ENCODE measurements around the gene TMC1.

The TMC1 gene

GRCh38 chr9:72836790-72837189, 315.4 kb downstream of the TMC1 start:
- no peak for ATAC-seq

DNA sequence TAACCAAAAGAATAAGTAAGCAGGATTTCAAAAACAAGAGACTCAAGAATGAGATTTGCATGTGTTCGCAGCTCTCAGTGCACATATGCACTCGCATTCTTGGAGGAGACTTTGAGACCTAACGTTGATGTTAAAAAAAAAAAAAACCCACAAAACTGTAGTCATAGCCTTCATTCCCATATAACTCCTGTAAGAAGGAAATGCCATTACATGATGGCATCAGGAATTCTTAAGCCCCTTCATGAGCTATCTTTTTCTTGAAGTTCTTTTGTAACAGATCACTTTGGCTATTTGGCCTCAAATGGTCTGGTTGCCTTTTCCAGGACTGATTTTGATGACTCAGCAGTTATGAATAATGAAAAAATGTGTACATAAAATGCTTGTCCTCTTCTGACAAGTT, 317.7 kb downstream of the TMC1 start:
- TF ChIP-seq OSR1 (CRISPR knock-in tag; IDR thresholded peaks at IDR 0.05) (no peak), ESRRG (CRISPR knock-in tag; IDR thresholded peaks at IDR 0.05) (no peak), PATZ1 (CRISPR knock-in tag; IDR thresholded peaks at IDR 0.05; ENCODE audit: borderline replicate concordance) (no peak), ZFP3 (CRISPR knock-in tag; IDR thresholded peaks at IDR 0.05) (no peak), CSDC2 (CRISPR knock-in tag; IDR thresholded peaks at IDR 0.05) (no peak), TCF4 (CRISPR knock-in tag; IDR thresholded peaks at IDR 0.05; ENCODE audit: borderline replicate concordance) (no peak), RARB (CRISPR knock-in tag; IDR thresholded peaks at IDR 0.05) (no peak), ZNF70 (CRISPR knock-in tag; IDR thresholded peaks at IDR 0.05) (no peak), GLIS3 (CRISPR knock-in tag; IDR thresholded peaks at IDR 0.05) (no peak), ARNTL (CRISPR knock-in tag; IDR thresholded peaks at IDR 0.05; ENCODE audit: borderline replicate concordance, low read depth) (no peak), CSRNP3 (CRISPR knock-in tag; IDR thresholded peaks at IDR 0.05) (no peak), PPARA (CRISPR knock-in tag; IDR thresholded peaks at IDR 0.05; ENCODE audit: borderline replicate concordance) (no peak)
- TF ChIP-seq, protein P1, sequence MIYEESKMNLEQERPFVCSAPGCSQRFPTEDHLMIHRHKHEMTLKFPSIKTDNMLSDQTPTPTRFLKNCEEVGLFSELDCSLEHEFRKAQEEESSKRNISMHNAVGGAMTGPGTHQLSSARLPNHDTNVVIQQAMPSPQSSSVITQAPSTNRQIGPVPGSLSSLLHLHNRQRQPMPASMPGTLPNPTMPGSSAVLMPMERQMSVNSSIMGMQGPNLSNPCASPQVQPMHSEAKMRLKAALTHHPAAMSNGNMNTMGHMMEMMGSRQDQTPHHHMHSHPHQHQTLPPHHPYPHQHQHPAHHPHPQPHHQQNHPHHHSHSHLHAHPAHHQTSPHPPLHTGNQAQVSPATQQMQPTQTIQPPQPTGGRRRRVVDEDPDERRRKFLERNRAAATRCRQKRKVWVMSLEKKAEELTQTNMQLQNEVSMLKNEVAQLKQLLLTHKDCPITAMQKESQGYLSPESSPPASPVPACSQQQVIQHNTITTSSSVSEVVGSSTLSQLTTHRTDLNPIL (CRISPR knock-in tag; IDR thresholded peaks at IDR 0.05; ENCODE audit: low read depth) = no peak
- TF ChIP-seq, protein P2, sequence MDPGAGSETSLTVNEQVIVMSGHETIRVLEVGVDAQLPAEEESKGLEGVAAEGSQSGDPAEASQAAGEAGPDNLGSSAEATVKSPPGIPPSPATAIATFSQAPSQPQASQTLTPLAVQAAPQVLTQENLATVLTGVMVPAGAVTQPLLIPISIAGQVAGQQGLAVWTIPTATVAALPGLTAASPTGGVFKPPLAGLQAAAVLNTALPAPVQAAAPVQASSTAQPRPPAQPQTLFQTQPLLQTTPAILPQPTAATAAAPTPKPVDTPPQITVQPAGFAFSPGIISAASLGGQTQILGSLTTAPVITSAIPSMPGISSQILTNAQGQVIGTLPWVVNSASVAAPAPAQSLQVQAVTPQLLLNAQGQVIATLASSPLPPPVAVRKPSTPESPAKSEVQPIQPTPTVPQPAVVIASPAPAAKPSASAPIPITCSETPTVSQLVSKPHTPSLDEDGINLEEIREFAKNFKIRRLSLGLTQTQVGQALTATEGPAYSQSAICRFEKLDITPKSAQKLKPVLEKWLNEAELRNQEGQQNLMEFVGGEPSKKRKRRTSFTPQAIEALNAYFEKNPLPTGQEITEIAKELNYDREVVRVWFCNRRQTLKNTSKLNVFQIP (CRISPR knock-in tag; IDR thresholded peaks at IDR 0.05; ENCODE audit: borderline replicate concordance, low read depth) = no peak
- no peak for ATAC-seq

More at GRCh38 chr9:72836790-72837189, 315.4 kb downstream of the TMC1 start:
- TF ChIP-seq BACH2 (CRISPR knock-in tag; IDR thresholded peaks at IDR 0.05; ENCODE audit: borderline replicate concordance) = no peak
- TF ChIP-seq, protein P3, sequence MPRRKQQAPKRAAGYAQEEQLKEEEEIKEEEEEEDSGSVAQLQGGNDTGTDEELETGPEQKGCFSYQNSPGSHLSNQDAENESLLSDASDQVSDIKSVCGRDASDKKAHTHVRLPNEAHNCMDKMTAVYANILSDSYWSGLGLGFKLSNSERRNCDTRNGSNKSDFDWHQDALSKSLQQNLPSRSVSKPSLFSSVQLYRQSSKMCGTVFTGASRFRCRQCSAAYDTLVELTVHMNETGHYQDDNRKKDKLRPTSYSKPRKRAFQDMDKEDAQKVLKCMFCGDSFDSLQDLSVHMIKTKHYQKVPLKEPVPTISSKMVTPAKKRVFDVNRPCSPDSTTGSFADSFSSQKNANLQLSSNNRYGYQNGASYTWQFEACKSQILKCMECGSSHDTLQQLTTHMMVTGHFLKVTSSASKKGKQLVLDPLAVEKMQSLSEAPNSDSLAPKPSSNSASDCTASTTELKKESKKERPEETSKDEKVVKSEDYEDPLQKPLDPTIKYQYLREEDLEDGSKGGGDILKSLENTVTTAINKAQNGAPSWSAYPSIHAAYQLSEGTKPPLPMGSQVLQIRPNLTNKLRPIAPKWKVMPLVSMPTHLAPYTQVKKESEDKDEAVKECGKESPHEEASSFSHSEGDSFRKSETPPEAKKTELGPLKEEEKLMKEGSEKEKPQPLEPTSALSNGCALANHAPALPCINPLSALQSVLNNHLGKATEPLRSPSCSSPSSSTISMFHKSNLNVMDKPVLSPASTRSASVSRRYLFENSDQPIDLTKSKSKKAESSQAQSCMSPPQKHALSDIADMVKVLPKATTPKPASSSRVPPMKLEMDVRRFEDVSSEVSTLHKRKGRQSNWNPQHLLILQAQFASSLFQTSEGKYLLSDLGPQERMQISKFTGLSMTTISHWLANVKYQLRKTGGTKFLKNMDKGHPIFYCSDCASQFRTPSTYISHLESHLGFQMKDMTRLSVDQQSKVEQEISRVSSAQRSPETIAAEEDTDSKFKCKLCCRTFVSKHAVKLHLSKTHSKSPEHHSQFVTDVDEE (CRISPR knock-in tag; IDR thresholded peaks at IDR 0.05) = no peak

- TF ChIP-seq RARB (CRISPR knock-in tag; IDR thresholded peaks at IDR 0.05) (no peak), CSDC2 (CRISPR knock-in tag; IDR thresholded peaks at IDR 0.05) (no peak)
- ATAC-seq = no peak; the same call in 2 of the 3 replicates
These were observed 322.4 kb downstream of the TMC1 start for GRCh38 chr9:72843520-72844439.

DNA sequence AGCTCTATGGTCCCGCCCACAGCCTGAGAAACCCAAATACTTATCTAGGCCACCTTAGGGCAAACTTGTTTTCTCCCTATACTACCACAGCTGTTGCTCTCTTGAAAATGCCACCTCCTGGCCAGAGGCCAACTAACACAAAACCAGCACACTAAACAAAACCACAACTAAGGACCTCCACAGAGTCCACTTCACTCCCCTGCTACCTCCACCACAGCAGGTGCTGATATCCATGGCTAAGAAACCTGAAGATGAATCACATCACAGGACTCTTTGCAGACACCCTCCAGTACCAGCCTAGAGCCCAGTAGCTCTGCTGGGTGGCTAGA, 323.0 kb downstream of the TMC1 start:
- no peak for ATAC-seq
- TF ChIP-seq ZFP30 (CRISPR knock-in tag; IDR thresholded peaks at IDR 0.05) (no peak), ZC3H10 (CRISPR knock-in tag; IDR thresholded peaks at IDR 0.05) (no peak), RARB (CRISPR knock-in tag; IDR thresholded peaks at IDR 0.05) (no peak), BACH2 (CRISPR knock-in tag; IDR thresholded peaks at IDR 0.05; ENCODE audit: borderline replicate concordance) (no peak), CSRNP3 (CRISPR knock-in tag; IDR thresholded peaks at IDR 0.05) (no peak), OSR1 (CRISPR knock-in tag; IDR thresholded peaks at IDR 0.05) (no peak), SNAI2 (CRISPR knock-in tag; IDR thresholded peaks at IDR 0.05) (no peak), CSDC2 (CRISPR knock-in tag; IDR thresholded peaks at IDR 0.05) (no peak), GLIS3 (CRISPR knock-in tag; IDR thresholded peaks at IDR 0.05) (no peak), ZNF70 (CRISPR knock-in tag; IDR thresholded peaks at IDR 0.05) (no peak), TCF4 (CRISPR knock-in tag; IDR thresholded peaks at IDR 0.05; ENCODE audit: borderline replicate concordance) (no peak)
- TF ChIP-seq, protein P1 (CRISPR knock-in tag; IDR thresholded peaks at IDR 0.05; ENCODE audit: low read depth) = no peak

Data from SK-N-SH treated with all-trans-retinoic acid at 6 μM for 48 hours (cell line).